Gastrocnemius medialis (tissue), 4 donors: Measurements from ENCODE around the gene CSTF1. TPM values are rescaled to one million over a fixed set of nuclear protein-coding genes. Genes with fewer than 3 reads are reported as not detected.

Experiments used
- ATAC-seq, 2 donors: fragments of 150-250 bp; one replicate each; pipeline ENCODE4 v1.9.1; 2016
- DNase-seq, 2 donors: peaks; one replicate each; pipeline ENCODE4 v3.0.0-alpha.2; 2019
- H3K27ac ChIP-seq, 4 donors: fragments of 200-600 bp; sonication (generic); 1 replicate in 1 of 4; 2 replicates in 3 of 4; pipeline ENCODE4 v1.5.1; 2016 to 2018; ENCODE audit warnings: mild to moderate bottlenecking in 2 of 4, moderate library complexity in 1 of 4
- H3K27me3 ChIP-seq, 3 donors: fragments of 200-600 bp; sonication (generic) in 2 of 3; 1 replicate in 1 of 3; 2 replicates in 2 of 3; pipeline versions ENCODE4 v1.5.1 to v1.6.0; 2016 to 2019; ENCODE audit warnings: mild to moderate bottlenecking in 1 of 3, moderate library complexity in 1 of 3
- H3K36me3 ChIP-seq, 2 donors: fragments of 200-600 bp; sonication (generic) in 1 of 2; one replicate each; pipeline ENCODE4 v1.5.1; 2017 to 2018
- H3K4me1 ChIP-seq, 2 donors: fragments of 200-600 bp; sonication (generic) in 1 of 2; one replicate each; pipeline ENCODE4 v1.5.1; 2016 to 2017; ENCODE audit warnings: mild to moderate bottlenecking in 2 of 2
- H3K4me3 ChIP-seq, 4 donors: fragments of 200-600 bp; sonication (generic) in 3 of 4; 1 replicate in 1 of 4; 2 replicates in 3 of 4; pipeline ENCODE4 v1.5.1; 2016 to 2019; ENCODE audit warnings: mild to moderate bottlenecking in 2 of 4
- H3K9me3 ChIP-seq, 3 donors: fragments of 200-600 bp; sonication (generic) in 2 of 3; 1 replicate in 1 of 3; 2 replicates in 2 of 3; pipeline ENCODE4 v1.5.1; 2016 to 2019
- CTCF ChIP-seq, 5 experiments: fragments of 450-650 bp in 3 of 5; fragments of 200-600 bp in 2 of 5; sonication (generic) in 2 of 5; IDR thresholded peaks in 4 of 5; conservative IDR thresholded peaks in 1 of 5; 1 replicate in 4 of 5; 2 replicates in 1 of 5; pipeline ENCODE4 v1.5.1; 2016 to 2019; ENCODE audit warnings: antibody characterized with exemption in 5 of 5, mild to moderate bottlenecking in 3 of 5, moderate library complexity in 3 of 5
- POLR2A ChIP-seq, 2 donors: fragments of 450-650 bp; IDR thresholded peaks; one replicate each; pipeline ENCODE4 v1.6.1; 2017; ENCODE audit warnings: antibody characterized with exemption in 2 of 2, mild to moderate bottlenecking in 2 of 2, moderate library complexity in 2 of 2
- in situ Hi-C, 4 donors: fragments of 200-750 bp; cut with MboI; loops; one replicate each; pipeline versions ENCODE4 v1.15.0 to v1.8.0; 2017; ENCODE audit warnings: low sequenced_read_pairs in 4 of 4
- intact Hi-C: fragments of 100-400 bp; cut with DNase I; formaldehyde crosslinking; loops from one replicate; pipeline ENCODE4 v1.15.1; 2023; ENCODE audit warnings: low total_unique reads
- total RNA-seq, 4 donors: library from RNA; depleted of rRNA; stranded (reverse); fragments of >200 nt; gene quantifications; one replicate each; pipeline versions ENCODE4 v1.1.0 to v1.2.3, GENCODE V29; 2016

The CSTF1 gene
- total RNA-seq, 4 donors from 2014 or later: 14.2 to 23.2 (median 18.9) TPM

DNA sequence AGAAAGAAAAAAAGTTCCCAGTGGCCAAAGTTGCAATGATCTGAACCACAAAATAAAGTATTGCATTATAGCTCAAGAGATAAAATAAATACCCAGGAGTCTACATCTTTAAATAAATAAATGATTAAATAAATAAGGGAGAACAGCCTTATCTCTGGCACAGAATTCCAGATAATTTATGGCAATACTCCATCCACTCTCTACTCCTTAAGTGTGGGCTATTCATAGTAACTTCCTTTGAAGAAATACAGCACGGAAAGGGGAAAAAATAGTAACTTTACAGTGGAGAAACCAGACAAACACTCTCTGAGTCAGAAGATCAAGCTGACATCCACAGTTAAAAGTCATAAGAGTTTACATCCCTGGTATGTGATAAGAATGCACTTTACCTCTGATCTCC is 12.1 kb upstream of the CSTF1 start:
- Histone ChIP-seq H3K9me3 (no peaks in the 10 kb centered on the region), H3K27me3 (no peaks in the 10 kb centered on the region), H3K4me3 (no peak overlapping the region), H3K27ac (no peak overlapping the region), H3K36me3 (peaks cover 0 to 6% of the 10 kb centered on the region in 2 donors), H3K4me1 (no peaks in the 10 kb centered on the region)
- TF ChIP-seq CTCF (IDR thresholded peaks at IDR 0.05 in 4 of 5, conservative IDR thresholded peaks at IDR 0.05 in 1 of 5) (no peak), POLR2A (IDR thresholded peaks at IDR 0.05) (no peak)
- DNase-seq (no peak), ATAC-seq (no peak)
- intact Hi-C loops: no loop called here
- in situ Hi-C loops: loop anchor here in 1 of 4 donors (25.0 kb wide), 1 partner anchor 1332 kb away; the partner anchor contains the start of gene PMEPA1

GRCh38 chr20:56381501-56381900 is 10.9 kb upstream of the CSTF1 start:
- DNase-seq (no peak), ATAC-seq (no peak)
- in situ Hi-C loops: loop anchor here in 1 of 4 donors (25.0 kb wide), 1 partner anchor 1331 kb away; the partner anchor contains the start of gene PMEPA1
- H3K4me1 ChIP-seq: no peaks in the 10 kb centered on the region
- no peaks in the 10 kb centered on the region for H3K27me3 ChIP-seq
- H3K9me3 ChIP-seq: no peaks in the 10 kb centered on the region
- H3K4me3 ChIP-seq: no peak overlapping the region
- no peak overlapping the region for H3K27ac ChIP-seq
- TF ChIP-seq POLR2A (IDR thresholded peaks at IDR 0.05): no peak
- no peak for TF ChIP-seq CTCF (IDR thresholded peaks at IDR 0.05 in 4 of 5, conservative IDR thresholded peaks at IDR 0.05 in 1 of 5)
- H3K36me3 ChIP-seq: peaks cover 0 to 14% of the 10 kb centered on the region in 2 donors
- intact Hi-C loops: no loop called here

GRCh38 chr20:56382696-56383095 is 9.7 kb upstream of the CSTF1 start:
- TF ChIP-seq CTCF (IDR thresholded peaks at IDR 0.05 in 4 of 5, conservative IDR thresholded peaks at IDR 0.05 in 1 of 5) (no peak), POLR2A (IDR thresholded peaks at IDR 0.05) (no peak)
- H3K9me3 ChIP-seq: no peaks in the 10 kb centered on the region
- no peak overlapping the region for H3K4me3 ChIP-seq
- H3K27ac ChIP-seq: no peak overlapping the region
- no peaks in the 10 kb centered on the region for H3K4me1 ChIP-seq
- DNase-seq (no peak), ATAC-seq (no peak)
- intact Hi-C loops: no loop called here
- peaks cover 0 to 14% of the 10 kb centered on the region in 2 donors for H3K36me3 ChIP-seq
- H3K27me3 ChIP-seq: no peaks in the 10 kb centered on the region
- in situ Hi-C loops: loop anchor here in 1 of 4 donors (25.0 kb wide), 1 partner anchor 1330 kb away; the partner anchor contains the start of gene PMEPA1

- Histone ChIP-seq H3K4me1 (no peaks in the 10 kb centered on the region), H3K9me3 (no peaks in the 10 kb centered on the region), H3K4me3 (no peak overlapping the region), H3K27ac (no peak overlapping the region), H3K27me3 (no peaks in the 10 kb centered on the region), H3K36me3 (peaks cover 0 to 14% of the 10 kb centered on the region in 2 donors)
- no peak for DNase-seq
- no peak for ATAC-seq
- intact Hi-C loops: no loop called here
- TF ChIP-seq POLR2A (IDR thresholded peaks at IDR 0.05) (no peak), CTCF (IDR thresholded peaks at IDR 0.05 in 4 of 5, conservative IDR thresholded peaks at IDR 0.05 in 1 of 5) (no peak)
- in situ Hi-C loops: loop anchor here in 1 of 4 donors (25.0 kb wide), 1 partner anchor 1329 kb away; the partner anchor contains the start of gene PMEPA1
Measured at GRCh38 chr20:56383334-56383733, 9.1 kb upstream of the CSTF1 start.

DNA sequence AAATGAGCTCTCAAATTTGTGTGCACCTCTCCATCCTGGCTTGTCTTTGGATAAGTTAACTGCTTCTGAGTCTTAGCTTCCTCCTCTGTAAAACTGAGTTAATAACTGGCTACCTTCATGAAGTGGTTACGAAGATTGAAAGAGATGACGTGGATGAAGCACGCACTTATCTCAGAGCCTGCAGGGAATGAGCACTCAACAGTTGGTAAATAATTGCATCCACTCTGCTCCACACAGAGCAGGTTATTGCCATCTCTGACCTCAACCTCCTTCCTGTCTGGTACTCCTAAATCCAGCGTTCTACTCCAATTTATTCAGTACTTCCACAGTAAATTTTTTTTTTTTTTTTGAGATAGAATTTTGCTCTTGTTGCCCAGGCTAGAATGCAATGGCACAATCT is 7.3 kb upstream of the CSTF1 start:
- intact Hi-C loops: no loop called here
- in situ Hi-C loops: loop anchor here in 1 of 4 donors (25.0 kb wide), 1 partner anchor 1327 kb away; the partner anchor contains the start of gene PMEPA1

More for the DNA sequence above, 7.3 kb upstream of the CSTF1 start:
- no peak for ATAC-seq
- no peaks in the 10 kb centered on the region for H3K27me3 ChIP-seq
- H3K4me1 ChIP-seq: no peaks in the 10 kb centered on the region
- no peak overlapping the region for H3K4me3 ChIP-seq
- DNase-seq: no peak
- no peak for TF ChIP-seq POLR2A (IDR thresholded peaks at IDR 0.05)
- TF ChIP-seq CTCF (IDR thresholded peaks at IDR 0.05 in 4 of 5, conservative IDR thresholded peaks at IDR 0.05 in 1 of 5): no peak
- peaks cover 0 to 14% of the 10 kb centered on the region in 2 donors for H3K36me3 ChIP-seq
- H3K9me3 ChIP-seq: no peaks in the 10 kb centered on the region
- no peak overlapping the region for H3K27ac ChIP-seq
